Activated CD4-positive, alpha-beta T cell treated with anti-CD3 and anti-CD28 coated beads for 1 hour (primary cell): ENCODE data around the gene NIT1.

ENCODE experiments used
- DNase-seq: peaks from one replicate; pipeline ENCODE4 v3.0.0-alpha.2; 2020

Gene NIT1, protein sequence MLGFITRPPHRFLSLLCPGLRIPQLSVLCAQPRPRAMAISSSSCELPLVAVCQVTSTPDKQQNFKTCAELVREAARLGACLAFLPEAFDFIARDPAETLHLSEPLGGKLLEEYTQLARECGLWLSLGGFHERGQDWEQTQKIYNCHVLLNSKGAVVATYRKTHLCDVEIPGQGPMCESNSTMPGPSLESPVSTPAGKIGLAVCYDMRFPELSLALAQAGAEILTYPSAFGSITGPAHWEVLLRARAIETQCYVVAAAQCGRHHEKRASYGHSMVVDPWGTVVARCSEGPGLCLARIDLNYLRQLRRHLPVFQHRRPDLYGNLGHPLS

DNA sequence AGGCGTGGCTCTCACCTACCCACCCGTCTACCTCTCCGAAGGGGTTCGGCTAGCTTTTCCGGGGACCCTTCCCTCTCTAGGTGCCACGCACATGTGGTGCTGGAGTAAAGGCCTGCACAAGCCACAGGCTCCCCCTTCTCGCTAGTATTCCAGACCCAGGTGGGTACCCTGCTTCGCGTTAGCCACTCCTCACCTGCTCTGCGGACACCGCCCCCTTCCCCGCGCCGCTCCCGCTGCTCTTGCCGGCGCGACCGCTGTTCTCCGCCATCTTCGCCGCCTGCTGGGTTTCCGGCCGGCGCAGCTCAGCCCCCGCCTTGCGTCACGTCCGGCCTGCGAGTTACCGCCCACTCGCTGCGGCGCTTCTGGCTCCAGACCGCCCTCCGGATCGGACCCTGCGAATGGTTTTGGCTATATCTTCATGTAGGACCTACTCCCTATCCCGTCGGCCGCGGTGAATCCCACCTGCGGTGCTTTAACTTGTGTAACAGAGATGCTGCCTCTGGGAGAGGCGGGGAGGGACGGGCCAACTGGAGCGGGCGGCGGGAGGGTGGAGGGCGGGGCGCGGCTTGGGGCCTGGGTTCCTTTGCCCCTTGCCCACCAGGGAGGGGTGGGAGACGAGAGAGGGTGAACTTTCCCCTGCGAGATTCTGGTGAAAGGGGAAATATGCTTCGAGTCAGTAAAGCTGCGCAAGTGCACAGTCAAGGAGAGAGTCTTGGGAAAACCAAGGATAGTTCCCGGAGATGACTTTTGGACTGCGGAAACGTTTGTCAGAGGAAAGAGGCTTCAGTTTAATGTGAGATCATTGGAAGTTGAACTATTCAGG is at the start of gene NIT1, which contains the start of gene PFDN2:
NIT1 (plus strand) TSS at position 347 of the 823 bp plus-strand sequence; CDS start at position 419, 72 bp downstream.
PFDN2 (minus strand) TSS at position 279 of the 823 bp plus-strand sequence; CDS start at position 268, 11 bp downstream.
- DNase-seq: peak; percentile 78

DNA sequence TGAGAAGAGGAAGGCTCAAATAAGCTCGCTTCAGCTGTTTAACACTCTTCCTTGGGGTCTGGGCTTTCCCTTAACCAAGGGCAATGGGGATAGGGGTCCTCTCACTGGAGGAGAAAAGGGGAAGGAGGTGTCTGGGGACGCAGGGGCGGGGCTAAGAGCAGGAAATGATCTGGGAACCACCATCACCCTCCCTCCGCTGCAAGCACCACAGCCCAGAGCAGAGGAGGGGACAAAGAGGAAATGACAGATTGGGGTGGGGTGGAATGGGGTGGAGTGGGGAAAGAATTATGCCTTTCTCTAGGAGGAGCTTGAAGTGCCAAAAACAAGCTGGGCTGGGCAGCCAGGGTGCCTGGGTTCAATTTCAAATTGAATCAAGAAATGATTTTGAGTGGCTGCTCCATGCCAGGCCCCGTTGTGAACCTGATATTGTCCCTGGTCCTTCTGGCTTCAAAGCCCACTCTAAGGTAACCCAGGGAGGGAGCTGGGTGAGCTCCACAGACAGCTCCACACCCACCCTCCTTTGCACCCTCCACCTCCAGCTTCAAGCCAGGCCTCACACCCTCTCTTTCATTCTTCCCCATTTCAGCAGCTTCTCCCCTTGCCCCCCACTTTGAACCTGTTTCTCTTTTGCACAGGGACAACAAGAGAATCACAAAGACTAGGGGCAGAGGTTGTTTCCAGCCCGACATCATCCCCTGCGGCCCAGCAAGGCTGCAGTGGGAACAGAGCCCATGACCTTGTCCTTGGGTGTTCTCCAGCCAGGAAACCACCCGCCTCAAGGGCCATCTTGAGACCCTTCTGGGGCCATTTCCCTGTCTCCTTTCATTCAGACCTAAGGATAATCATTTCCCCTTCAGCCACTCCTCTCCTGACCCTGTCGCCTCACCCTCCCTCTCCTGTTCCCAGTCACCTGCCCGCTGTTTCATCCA is 49.3 kb upstream of the NIT1 start:
- DNase-seq: peak; percentile 67

DNA sequence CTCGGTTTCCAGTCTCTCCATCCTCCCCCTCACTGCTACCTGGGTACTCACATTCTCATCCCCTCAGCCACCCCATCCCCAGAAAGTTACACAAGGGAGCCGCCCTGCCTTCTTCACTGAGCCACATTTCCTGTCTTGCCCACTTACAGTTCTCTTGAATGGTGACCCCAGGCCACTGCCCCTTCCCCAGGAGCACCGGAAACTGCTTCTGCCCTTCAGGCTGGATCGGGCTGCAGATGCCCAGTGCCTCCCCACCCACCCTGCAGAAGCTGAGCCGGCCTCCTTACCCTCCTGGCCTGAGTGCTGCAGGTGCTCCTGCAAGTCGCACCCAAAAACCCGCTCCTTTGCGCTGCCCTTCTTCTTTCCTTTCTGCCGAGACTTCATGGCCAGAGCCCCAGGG is 48.7 kb upstream of the NIT1 start:
- DNase-seq: no peak

DNA sequence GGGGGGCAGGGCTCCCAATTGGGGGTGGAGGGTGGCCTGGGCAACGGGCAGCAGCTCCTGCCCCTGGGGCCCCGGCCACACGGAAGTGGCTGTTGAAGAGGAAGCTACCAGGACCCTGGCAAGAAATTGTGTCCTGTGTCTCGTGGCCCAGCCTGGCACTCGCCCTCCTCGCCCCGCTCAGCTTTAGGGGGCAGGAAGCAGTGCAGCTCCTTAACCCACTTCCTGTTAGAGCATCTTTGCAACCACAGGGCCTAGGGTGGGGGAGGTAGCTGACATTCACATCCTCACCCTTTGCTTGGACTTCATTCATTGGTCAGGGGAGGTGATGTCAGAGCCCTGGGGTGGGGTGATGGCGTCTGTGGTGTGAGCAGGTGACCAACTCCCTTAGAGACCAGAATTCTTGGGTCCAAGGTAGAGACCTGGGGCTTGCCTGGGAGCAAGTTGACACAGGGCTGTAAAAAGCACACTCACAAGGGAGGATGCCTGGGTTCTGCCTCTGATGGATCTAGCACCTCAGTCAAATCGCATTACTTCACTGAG is 48.1 kb upstream of the NIT1 start, which contains the start of gene ARHGAP30:
ARHGAP30 (minus strand) TSS at position 161 of the 540 bp plus-strand sequence. CDS start 267 bp downstream, outside the sequence.
- DNase-seq: peak; percentile 70

DNA sequence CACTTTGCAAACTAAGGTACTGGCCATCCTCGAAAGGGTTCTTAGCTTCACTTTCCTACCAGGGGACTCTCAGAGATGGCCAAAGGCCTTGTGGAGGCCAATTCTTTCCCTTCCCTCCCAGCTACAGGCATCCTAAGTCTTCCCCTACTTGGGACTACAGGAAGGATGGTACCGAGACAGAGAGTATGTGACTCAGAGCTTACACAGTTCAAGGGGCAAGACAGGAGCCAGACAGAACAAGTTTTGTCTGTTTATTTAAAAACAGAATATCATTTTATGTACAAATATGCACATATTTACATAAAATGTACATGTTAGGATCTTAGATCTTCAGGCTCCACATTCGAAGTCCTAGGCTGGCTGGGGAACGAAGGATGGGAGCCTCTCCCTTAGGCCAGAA is 47.1 kb upstream of the NIT1 start:
- DNase-seq: no peak

DNA sequence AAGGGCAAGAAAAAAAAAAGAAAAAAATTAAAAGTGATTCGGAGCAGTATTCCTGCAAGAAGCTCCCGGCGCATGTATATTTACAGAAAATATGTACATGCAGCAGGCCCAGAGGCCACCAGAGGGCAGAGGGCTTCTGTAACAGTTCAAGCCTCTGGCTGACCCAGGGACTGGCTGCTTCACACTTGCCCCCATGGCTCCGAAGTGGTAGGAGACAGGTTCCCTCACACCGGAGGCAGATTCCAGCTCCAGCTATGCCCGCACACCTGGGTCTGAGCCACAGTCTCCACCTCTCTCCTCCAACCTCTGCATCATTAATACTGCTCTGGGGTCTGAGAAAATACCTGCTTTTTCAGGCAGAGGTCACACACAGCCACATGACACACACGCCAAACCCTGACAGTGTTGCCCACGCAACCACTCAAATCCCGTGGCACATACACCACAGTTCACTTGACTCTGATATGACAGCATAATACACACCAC is 46.0 kb upstream of the NIT1 start:
- peak; percentile 26 for DNase-seq

DNA sequence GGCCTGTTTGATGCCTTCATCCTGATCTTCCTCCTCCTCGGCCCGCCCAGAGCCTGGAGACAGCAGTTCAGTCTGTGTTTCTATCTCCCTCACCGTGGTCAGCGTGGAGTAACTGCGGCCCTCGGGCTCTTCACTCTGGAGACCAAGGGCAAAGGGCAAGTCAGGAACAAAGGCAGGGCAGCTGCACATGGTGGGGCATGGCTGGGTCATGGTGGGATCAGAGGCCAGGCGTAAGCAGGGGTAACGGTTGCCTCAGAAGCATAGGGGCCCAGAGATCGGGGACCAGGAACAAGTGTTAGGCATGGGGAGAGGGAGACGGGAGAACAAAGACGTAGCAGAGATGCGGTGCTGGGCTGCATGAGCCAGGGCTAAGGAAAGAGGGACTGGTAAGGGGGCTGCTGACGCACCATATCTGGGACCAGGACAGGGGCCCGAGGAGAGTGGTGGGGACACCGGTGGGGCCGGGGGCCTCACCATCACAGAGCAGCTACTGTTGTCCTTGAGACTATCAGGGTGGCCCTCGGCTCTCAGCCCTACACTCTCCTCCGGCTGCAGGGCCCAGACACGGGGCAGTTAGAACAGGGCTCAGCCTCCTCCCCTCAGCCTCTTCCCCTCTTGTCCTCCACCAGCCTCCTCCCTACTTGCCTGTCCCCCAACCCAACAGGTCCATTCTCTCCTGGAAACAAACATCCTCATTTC is 45.0 kb upstream of the NIT1 start:
- no peak for DNase-seq

DNA sequence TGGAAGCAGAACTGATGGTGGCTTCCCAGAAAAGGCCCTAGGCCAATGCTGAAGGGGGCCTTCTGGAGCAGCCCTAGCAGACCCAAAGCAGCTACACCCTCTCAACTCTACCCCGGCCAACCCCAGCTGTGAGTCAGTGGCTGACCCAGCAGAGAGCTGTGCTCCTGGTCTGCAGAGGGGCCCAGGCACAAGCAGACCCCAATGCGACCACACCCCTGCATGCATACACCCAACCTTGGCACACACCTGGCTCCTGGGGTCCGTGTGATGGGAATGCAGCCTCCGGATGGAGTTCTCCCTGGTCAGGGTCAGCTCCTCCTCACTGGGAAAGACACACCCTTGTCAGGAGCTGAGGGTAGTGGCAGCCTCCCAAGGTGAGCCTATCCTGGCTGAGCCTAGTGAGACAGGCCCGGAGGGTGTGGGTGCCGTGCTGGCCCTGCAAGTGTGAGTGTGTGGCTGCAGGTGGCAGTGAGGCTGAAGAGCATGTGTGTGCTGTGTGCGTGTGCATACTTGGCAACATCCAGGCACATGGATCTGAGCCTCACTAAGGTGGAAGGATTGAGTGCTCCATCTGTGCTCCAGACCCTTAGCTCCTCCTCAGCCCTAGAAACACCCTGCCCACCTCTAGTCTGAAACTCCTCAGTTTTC is 44.3 kb upstream of the NIT1 start:
- no peak for DNase-seq

DNA sequence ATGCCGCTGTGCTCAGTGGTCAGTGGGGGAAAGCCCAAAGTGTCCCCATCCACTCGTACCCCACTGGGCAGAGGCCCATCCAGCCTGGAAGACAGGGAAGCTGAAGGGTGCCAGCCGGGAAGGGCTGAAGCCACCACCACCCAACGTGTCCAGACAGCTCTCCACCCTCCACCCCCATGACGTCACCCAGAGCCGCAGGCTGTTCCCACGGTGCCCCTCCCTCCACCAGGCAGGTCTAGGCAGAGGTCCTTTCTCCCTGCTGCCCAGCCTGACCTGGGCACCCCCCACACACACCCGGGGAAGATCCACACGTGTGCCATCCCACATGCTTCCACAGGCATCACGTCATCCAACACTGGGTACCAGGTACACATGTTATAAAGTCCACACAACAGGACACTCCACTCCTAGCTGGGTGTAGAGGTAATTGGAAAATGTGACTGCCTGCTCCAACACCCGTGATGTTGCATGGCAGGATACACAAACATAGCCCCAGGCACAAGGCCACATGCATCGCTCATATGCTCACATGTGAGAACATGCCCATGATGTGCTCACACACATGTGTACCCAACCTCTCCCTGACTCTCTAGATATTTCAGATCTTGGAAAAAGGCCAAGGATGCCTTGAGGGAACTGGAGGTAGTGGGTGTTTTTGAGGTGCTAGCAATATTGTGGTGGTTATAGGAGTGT is 43.1 kb upstream of the NIT1 start:
- DNase-seq: no peak

DNA sequence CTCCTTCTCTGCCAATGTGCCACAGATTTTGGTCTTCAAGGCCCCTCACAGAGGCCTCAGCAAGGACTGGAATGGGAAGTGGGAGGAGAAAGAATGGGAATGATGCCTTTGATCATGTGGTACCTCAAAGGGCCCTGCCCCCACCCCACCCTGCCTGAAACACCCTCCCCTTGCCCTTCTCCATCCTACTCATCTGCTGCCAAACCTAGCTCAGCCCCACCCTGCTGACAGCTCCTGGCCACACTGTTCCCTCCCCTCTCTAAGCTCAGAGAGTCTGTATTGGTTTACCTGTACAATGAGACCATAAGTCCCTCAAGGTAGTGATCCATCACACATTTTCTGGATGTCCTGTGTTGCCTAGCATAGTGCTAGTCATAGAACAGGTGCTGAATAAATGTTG is 41.5 kb upstream of the NIT1 start:
- DNase-seq: no peak

DNA sequence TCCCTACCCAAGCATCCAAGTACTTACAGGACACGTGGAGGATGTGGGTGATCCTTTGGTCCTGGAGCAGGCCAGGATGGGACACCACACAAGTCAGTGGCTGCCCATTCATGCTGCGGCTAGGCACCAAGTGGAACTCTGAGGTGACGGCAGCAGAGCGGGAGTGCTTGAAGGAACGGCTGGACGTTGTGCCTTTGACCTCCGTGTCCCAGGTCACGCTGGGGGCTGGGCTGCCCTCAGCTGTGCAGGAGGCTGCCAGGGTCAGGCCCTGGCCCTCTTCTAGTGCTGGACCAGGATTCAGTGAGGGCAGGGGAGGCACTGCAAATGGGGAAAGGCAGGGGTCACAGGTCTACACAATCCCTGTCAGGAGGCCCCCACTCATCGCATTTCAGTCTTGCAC is 40.5 kb upstream of the NIT1 start:
- no peak for DNase-seq

DNA sequence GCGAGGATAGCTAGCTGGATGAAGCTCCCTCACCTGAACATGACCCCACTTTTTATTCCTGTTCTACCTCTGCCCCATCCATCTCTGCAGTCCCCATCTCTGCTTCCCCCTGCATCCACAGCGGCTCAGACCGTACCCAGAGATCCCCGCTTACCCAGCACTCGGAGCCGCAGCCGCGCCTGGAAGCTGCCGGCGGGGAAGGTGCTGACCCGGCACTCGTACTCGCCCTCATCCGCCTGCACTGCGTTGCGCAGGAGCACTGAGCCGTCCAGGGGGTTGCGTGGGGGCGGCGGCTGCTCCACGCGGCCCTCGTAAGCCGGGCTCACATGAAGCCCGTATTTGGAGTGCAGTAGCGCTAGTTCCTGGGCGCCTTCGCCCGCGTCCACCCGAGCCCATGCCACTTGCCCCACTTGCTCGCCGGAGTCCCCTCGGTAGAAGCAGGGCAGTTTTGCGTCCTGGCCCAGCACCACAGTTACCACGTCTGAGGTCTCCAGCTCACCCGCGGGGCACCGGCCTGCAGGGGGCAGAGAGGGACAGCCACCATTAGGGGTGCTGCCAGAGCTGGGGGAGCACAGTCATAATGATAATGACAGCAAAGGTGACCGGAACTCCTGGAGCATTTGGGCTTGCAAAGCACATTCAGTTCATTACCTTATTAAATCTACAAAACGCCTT is 38.3 kb upstream of the NIT1 start:
- DNase-seq: no peak

DNA sequence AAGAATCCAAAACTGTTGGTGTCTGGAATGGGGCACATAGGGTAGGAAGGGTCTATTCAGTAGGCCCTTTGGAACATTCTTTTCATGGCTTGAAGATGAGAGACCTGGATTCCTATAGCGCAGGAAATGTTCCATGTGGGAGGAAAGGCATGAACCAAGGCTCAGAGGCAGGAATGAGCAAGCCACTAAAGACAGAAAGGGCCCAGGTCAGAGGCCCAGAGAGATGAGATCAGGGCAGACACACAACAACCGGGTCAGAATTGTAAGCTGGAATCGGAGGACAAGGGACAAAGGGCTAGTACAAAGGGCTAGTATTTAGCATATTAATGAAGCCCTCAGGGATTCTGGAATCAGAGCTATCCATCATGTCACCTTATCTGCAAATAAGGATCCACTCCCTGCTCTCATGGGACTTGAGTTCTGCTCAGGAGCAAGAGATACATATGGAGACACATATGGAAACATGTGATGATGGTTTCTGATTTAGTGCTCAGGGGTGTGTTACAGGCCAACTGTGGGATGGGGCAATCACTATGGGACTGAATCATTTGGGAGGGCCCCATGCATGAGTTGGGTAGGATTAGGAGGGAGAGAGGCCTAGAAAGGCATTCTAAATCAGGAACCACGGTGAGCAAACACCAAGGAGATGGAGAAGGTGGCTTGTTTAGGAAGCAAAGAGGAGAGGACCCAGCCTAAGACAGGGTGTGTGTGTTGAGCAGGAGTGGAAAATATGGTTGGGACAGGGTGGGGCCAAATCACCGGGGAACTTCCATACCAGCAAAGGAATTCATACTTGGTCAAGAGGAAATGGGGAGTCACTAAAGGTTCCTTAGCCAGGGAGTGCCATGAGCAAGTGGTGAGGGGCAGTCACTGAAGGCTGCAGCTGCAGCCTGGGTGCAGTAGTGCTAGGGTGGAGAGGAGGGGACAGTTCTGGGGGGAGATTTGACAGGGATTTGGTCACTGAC is 37.2 kb upstream of the NIT1 start:
- DNase-seq: no peak

DNA sequence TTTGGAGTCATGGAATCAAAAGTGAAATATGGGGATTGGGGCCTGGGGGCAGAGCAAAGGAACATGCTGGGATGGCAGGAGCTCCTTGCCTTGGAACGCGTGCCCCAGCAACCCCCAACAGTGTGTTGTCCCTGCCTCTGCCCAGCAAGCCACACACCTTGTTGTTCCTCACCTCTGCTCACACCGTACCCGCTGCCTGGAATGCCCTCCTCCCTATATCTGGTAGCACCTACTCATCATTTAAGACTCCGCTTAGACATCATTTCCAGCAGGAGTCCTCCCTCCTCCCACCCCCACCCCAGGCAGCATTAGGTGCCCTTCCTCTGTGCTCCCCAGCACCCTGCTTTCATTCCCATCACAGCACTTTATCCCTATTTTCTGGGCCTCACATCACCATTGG is 36.4 kb upstream of the NIT1 start:
- DNase-seq: no peak

DNA sequence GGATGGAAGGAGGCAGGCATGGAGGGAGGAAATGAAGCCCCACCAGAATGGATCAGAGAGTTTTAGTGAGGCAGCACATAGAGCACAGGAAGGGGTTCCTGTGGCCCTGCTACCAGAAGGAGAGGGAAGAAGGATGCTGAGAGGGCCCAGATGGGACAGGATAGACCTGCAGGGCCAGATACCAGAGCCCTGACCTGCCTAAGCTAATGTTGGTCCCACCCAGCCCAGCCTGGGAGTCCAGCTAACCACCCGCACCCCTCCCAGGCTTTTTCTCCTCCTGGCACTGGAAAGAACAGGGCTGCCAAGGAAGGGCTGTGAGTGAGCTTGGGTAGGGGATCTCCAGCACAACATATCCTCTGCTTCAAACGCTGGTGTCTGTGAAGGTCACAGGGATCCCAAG is 35.4 kb upstream of the NIT1 start:
- no peak for DNase-seq

DNA sequence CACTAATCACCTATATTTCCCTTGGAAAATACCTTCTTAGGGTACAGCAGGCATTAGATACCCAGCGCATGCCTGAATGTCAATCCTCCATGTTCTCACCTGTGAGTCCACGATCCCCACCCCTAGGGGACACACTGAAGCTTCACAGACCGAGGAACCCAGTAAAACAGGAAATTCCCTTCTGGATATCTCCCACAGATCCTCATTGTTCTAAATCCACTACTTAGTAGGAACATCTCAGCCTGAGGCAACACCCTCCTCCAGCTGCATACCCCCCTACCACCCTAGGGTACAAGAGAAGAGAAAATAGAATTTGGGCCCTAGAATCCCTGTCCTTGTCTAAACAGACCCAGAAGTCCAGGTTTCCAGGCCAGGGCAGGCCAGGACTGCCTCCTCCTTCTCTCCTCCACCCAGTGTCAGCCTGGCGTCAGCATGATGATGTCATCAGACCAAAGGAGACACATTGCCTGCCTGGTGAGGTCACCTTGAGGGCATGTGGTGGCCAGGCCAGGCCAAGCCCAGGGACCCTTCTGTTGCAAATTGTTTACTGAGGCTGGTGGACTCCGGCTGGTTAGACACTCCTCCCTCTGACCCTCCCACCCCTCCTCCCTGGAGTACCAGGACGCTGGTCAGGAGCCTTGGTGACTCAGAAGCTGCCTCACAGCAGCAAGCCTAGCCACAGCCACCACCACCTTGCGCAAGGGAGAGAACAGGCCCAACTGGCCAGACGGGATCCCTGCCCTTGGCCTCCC is 34.7 kb upstream of the NIT1 start:
- no peak for DNase-seq

DNA sequence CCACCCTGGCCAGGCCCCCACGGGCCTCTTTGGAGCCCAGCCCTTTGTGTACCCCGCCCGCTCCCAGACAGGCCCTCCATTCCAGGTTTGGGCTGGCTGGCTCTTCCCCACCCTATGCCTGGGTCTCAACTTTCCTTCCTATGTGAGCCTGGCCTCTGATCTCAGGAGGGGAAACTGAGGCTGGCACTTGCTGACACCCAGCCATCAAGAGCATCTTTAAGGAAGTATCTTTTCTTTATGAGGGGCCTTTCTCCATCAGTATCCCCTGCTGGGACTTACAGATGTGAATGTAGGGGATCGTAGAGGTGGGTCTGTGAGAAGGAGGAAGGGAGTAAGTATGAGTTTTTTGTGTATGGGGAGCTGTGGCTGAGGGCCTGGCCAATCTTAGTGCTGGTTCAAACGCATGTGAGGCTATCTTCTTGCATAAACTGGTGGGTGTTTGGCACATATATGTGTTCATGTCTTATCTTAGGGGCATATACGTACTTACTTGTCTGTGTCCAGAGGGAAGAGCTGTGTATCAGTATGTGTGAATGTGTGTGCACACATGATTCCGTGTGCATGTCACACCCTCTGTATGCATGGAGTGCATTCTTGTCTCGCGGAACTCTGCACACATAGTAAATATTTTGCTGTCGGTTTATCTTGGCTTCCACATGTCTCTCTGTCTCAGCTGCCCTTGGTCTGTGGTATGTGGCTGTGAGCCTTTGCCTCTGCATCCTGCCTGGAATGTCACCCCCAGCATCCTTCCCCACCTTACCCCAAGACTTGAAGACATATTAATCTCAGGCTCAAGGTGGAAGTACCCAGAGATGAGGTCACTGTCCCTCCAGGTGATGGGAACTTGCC is 33.9 kb upstream of the NIT1 start:
- DNase-seq: no peak
